Endothelial cell of umbilical vein (primary cell): ENCODE data around the gene TAP2. TPM values are rescaled to one million over a fixed set of nuclear protein-coding genes. Genes with fewer than 3 reads are reported as not detected.

Experiments used
- BruUV-seq: library from RNA; stranded (reverse); fragments of 400-500 nt; replicated peaks from 2 replicates; lab custom pipeline; 2021; lab: Mats Ljungman, UMichigan
- CTCF ChIA-PET: fragments of 300-600, 350-600 bp; sonication (Branson Sonifier 250); formaldehyde crosslinking; loops from one replicate; lab custom pipeline; 2021; ENCODE audit warnings: antibody characterized with exemption, inconsistent platforms; lab: Charles Lee
- POLR2A ChIA-PET: fragments of 300-600, 350-600 bp; sonication (Branson Sonifier 250); formaldehyde crosslinking; loops from one replicate; lab custom pipeline; 2021; ENCODE audit warnings: antibody characterized with exemption, inconsistent platforms; lab: Charles Lee
- DNase-seq: peaks from one replicate; pipeline ENCODE4 v3.0.0-alpha.2; 2011; ENCODE audit warnings: low read depth, low spot score
- FAIRE-seq: peaks from 2 replicates; lab custom pipeline; 2011; peaks lifted over from hg19 to GRCh38; lab: Jason Lieb, UNC
- H2AFZ ChIP-seq: 2 replicates; pipeline ENCODE4 v1.6.0; 2012; ENCODE audit warnings: low read depth, low read length, control low read depth, inconsistent platforms
- H3K27ac ChIP-seq: 2 replicates; pipeline ENCODE4 v1.5.1; 2011; ENCODE audit warnings: low read depth, mild to moderate bottlenecking, control low read depth, low read length, moderate library complexity; ENCODE audit not compliant: insufficient read depth
- H3K27me3 ChIP-seq, 2 experiments: 2 replicates each; pipeline versions ENCODE4 v1.6.0 to v1.6.1; 2011; ENCODE audit warnings: low read length in 2 of 2, mixed read lengths in 1 of 2; ENCODE audit not compliant: control insufficient read depth in 2 of 2, insufficient read depth in 2 of 2
- H3K36me3 ChIP-seq, 2 experiments: 2 replicates in 1 of 2; 3 replicates in 1 of 2; pipeline ENCODE4 v1.5.1; 2011; ENCODE audit warnings: low read length in 2 of 2, mild to moderate bottlenecking in 1 of 2, moderate library complexity in 1 of 2; ENCODE audit not compliant: control insufficient read depth in 2 of 2, insufficient read depth in 2 of 2; ENCODE audit errors: extremely low read depth in 1 of 2
- H3K4me1 ChIP-seq: 3 replicates; pipeline ENCODE4 v1.5.1; 2011; ENCODE audit warnings: mild to moderate bottlenecking, low read length; ENCODE audit not compliant: control insufficient read depth, insufficient read depth; ENCODE audit errors: extremely low read depth
- H3K4me2 ChIP-seq: 2 replicates; pipeline ENCODE4 v1.6.1; 2011; ENCODE audit warnings: low read length, control low read depth, mixed read lengths; ENCODE audit not compliant: insufficient read depth
- H3K4me3 ChIP-seq, 3 experiments: fragments of 200-600 bp in 1 of 3; sonication (generic), shearing (Covaris generic) in 1 of 3; replicated peaks in 1 of 3; 2 replicates each; pipeline ENCODE4 v1.5.1; 2011 to 2016; ENCODE audit warnings: control low read depth in 3 of 3, low read length in 3 of 3, mild to moderate bottlenecking in 2 of 3, inconsistent platforms in 1 of 3, low read depth in 1 of 3, moderate library complexity in 1 of 3; ENCODE audit not compliant: insufficient read depth in 1 of 3
- H3K79me2 ChIP-seq: 2 replicates; pipeline ENCODE4 v1.6.0; 2012; ENCODE audit warnings: low read length, inconsistent platforms; ENCODE audit not compliant: control insufficient read depth, insufficient read depth
- H3K9ac ChIP-seq: replicated peaks from 2 replicates; pipeline ENCODE3; 2011; ENCODE audit warnings: low read length, control low read depth; ENCODE audit not compliant: insufficient read depth; ENCODE audit errors: extremely low read depth
- H3K9me1 ChIP-seq: replicated peaks from 3 replicates; pipeline ENCODE4 v1.6.0; 2011; ENCODE audit warnings: mild to moderate bottlenecking, low read length; ENCODE audit not compliant: control insufficient read depth, insufficient read depth; ENCODE audit errors: extremely low read depth
- H3K9me3 ChIP-seq: replicated peaks from 2 replicates; pipeline ENCODE4 v1.5.1; 2012; ENCODE audit warnings: low read length, inconsistent platforms; ENCODE audit not compliant: control insufficient read depth, insufficient read depth
- H4K20me1 ChIP-seq: replicated peaks from 2 replicates; pipeline ENCODE3; 2011; ENCODE audit warnings: mild to moderate bottlenecking, low read length; ENCODE audit not compliant: control insufficient read depth, insufficient read depth; ENCODE audit errors: extremely low read depth
- EZH2 ChIP-seq: IDR thresholded peaks from 2 replicates; pipeline ENCODE4 v1.6.1; 2012; ENCODE audit warnings: borderline replicate concordance, low read depth, mild to moderate bottlenecking, moderate library complexity, low read length, inconsistent platforms; ENCODE audit not compliant: severe bottlenecking
- FOS ChIP-seq: IDR thresholded peaks from 2 replicates; pipeline ENCODE4 v1.6.1; 2011; ENCODE audit warnings: mild to moderate bottlenecking, low read length, moderate library complexity, borderline replicate concordance; ENCODE audit not compliant: insufficient read depth
- GATA2 ChIP-seq: IDR thresholded peaks from 2 replicates; pipeline ENCODE4 v1.7.0; 2011; ENCODE audit warnings: low read depth, mild to moderate bottlenecking, moderate library complexity, mixed read lengths, low read length; ENCODE audit not compliant: insufficient read length, insufficient read depth
- JUN ChIP-seq: IDR thresholded peaks from 2 replicates; pipeline ENCODE4 v1.6.1; 2011; ENCODE audit warnings: borderline replicate concordance, low read depth; ENCODE audit not compliant: insufficient read length, insufficient read depth
- MAX ChIP-seq: IDR thresholded peaks from 2 replicates; pipeline ENCODE4 v1.6.1; 2011; ENCODE audit not compliant: insufficient read depth, insufficient read length
- MYC ChIP-seq: IDR thresholded peaks from one replicate; pipeline ENCODE4 v1.6.1; 2011; ENCODE audit warnings: mild to moderate bottlenecking, low read depth, low read length
- POLR2A ChIP-seq: IDR thresholded peaks from 2 replicates; pipeline ENCODE4 v1.6.1; 2012; ENCODE audit warnings: low read depth, mild to moderate bottlenecking, control low read depth, low read length
- POLR2AphosphoS5 ChIP-seq: IDR thresholded peaks from 2 replicates; pipeline ENCODE4 v1.6.1; 2012; ENCODE audit warnings: low read depth, mild to moderate bottlenecking, control low read depth, low read length, moderate library complexity; ENCODE audit not compliant: insufficient read depth
- dilution Hi-C: fragments of 300-500 bp; cut with MboI; formaldehyde crosslinking; loops from one replicate; pipeline ENCODE4 v1.15.0; 2019; ENCODE audit warnings: low sequenced_read_pairs; ENCODE audit not compliant: extremely low pct_ligation_motif_present
- intact Hi-C: fragments of 100-400 bp; cut with micrococcal nuclease; formaldehyde crosslinking; loops from one replicate; pipeline ENCODE4 v1.10.0; 2022
- polyA plus RNA-seq, 4 experiments: library from polyadenylated mRNA; depleted of rRNA in 3 of 4; stranded (reverse) in 3 of 4; unstranded in 1 of 4; fragments of >200 nt; gene quantifications; 2 replicates each; pipeline versions ENCODE4 v1.2.1 to v1.2.3, GENCODE V29; 2011 to 2012; ENCODE audit warnings: missing spikeins in 1 of 4
- total RNA-seq: library from RNA; stranded (reverse); gene quantifications from 2 replicates; pipeline ENCODE4 v1.2.3, GENCODE V29; 2021
- TF ChIP-seq, protein P1 (sequence below), 2 donors: IDR thresholded peaks; 1 replicate in 1 of 2; 2 replicates in 1 of 2; pipeline ENCODE4 v1.5.1; 2011; ENCODE audit warnings: low read length in 2 of 2, mild to moderate bottlenecking in 2 of 2, moderate library complexity in 2 of 2, control low read depth in 1 of 2, inconsistent platforms in 1 of 2, low read depth in 1 of 2; ENCODE audit not compliant: insufficient read depth in 1 of 2; ENCODE audit errors: extremely low read depth in 1 of 2

TAP2 gene
- total and polyA plus RNA-seq, 2 donors (not counting 3 experiments of a cell fraction or from before 2014, with no cell fraction given) = 18.4 to 57.8 TPM

GRCh38 chr6:32836873-32837272 lies 1.7 kb downstream of the TAP2 start:
- TF ChIP-seq POLR2AphosphoS5 (no peak), EZH2 (no peak), MAX (no peak), POLR2A (no peak), JUN (no peak), FOS (no peak), MYC (no peak), GATA2 (no peak)
- TF ChIP-seq, protein P1, sequence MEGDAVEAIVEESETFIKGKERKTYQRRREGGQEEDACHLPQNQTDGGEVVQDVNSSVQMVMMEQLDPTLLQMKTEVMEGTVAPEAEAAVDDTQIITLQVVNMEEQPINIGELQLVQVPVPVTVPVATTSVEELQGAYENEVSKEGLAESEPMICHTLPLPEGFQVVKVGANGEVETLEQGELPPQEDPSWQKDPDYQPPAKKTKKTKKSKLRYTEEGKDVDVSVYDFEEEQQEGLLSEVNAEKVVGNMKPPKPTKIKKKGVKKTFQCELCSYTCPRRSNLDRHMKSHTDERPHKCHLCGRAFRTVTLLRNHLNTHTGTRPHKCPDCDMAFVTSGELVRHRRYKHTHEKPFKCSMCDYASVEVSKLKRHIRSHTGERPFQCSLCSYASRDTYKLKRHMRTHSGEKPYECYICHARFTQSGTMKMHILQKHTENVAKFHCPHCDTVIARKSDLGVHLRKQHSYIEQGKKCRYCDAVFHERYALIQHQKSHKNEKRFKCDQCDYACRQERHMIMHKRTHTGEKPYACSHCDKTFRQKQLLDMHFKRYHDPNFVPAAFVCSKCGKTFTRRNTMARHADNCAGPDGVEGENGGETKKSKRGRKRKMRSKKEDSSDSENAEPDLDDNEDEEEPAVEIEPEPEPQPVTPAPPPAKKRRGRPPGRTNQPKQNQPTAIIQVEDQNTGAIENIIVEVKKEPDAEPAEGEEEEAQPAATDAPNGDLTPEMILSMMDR (IDR thresholded peaks at IDR 0.05; ENCODE audit: extremely low read depth in 1 of 2, insufficient read depth in 1 of 2, low read depth in 1 of 2, low read length in 2 of 2) = no peak
- Histone ChIP-seq H2AFZ (no peak overlapping the region), H3K4me1 (peaks cover 7% of the 10 kb centered on the region), H3K9me1 (no peaks in the 10 kb centered on the region), H3K9ac (no peak overlapping the region), H3K27ac (no peak overlapping the region), H3K27me3 (no peaks in the 10 kb centered on the region), H3K9me3 (no peaks in the 10 kb centered on the region), H4K20me1 (no peaks in the 10 kb centered on the region), H3K36me3 (peaks cover 3% of the 10 kb centered on the region in 2 experiments), H3K4me3 (no peak overlapping the region), H3K79me2 (peaks cover 9% of the 10 kb centered on the region), H3K4me2 (no peak overlapping the region)
- ChIA-PET POLR2A (no interaction called here), CTCF (interaction anchor here (2.6 to 11.0 kb wide), 3 partner anchors 13 to 33 kb away, joined by 14 to 397 read pairs (median 274); partner anchors contain the start of genes PSMB9 and TAP1)
- dilution Hi-C loops (no loop called here), intact Hi-C loops (no loop called here)
- no peak for DNase-seq
- no peak for FAIRE-seq
- TSS peak; percentile 21 for BruUV-seq
